Measurements from ENCODE around the gene SLC35F3.

SLC35F3 gene

DNA sequence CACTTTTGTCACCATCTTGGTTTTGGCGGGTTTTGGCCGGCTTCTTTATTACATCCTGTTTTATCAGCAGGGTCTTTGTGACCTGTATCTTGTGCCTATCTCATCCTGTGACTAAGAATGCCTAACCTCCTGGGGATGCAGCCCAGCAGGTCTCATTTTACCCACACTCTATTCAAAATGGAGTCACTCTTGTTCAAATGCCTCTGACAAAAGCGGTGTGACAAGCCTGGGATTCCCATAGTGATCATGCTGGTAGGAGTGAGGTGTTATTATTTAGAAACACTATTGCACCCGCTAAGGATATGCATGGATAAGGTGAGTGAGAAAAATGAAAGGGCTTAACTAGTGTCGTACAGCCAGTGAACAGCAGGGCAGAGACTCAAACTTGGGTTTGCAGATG lies 357.1 kb downstream of the SLC35F3 start:
- Mint-ChIP-seq H3K27me3 (peaks cover 4% of the 10 kb centered on the region), H3K27ac (no peak overlapping the region), H3K36me3 (ENCODE audit: low read depth) (no peaks in the 10 kb centered on the region)

DNA sequence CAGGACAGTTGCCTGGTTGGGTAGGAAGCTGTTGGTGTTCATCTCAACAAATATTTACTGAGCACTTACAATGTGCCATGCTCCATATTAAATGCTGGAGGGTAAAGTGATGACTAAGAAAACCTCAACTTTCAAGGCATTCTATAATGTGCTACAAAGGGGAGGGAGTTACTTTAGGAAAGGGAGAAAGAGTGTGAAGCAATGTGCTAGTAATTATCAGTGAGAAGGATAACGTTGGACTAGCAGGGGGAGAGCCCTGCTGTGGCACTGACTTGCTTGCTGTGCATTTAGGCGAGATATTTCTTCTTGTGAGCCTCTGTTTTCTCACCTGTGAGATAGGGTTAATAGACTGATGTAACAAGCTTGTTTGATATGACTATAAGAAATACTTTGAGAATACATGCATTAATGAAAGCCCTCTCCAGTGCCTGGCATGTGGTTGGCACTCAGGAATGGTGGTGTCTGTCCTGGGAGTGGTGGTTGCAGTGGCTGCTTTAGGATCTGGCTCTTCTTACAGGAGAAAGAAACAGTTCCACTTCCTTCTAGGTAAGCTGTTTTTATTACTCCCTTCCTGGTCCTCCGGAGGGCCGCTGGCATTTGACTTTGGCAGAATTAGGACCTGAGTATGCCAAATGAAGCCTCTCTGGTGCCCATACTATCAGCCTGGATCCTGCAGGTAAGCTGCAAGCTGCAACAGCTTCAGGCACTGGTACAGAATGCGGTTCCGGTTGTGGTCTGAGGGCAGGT lies 357.7 kb downstream of the SLC35F3 start:
- Mint-ChIP-seq H3K27ac (no peak overlapping the region), H3K27me3 (peaks cover 3% of the 10 kb centered on the region), H3K9me3 (peaks cover 9% of the 10 kb centered on the region), H3K36me3 (ENCODE audit: low read depth) (no peaks in the 10 kb centered on the region), H3K4me3 (no peak overlapping the region), H3K4me1 (ENCODE audit: low read depth) (peaks cover 28% of the 10 kb centered on the region)

More for the DNA sequence above, 357.1 kb downstream of the SLC35F3 start:
- H3K4me1 Mint-ChIP-seq (ENCODE audit: low read depth) = peaks cover 31% of the 10 kb centered on the region
- H3K4me3 Mint-ChIP-seq = no peak overlapping the region
- peaks cover 11% of the 10 kb centered on the region for H3K9me3 Mint-ChIP-seq

DNA sequence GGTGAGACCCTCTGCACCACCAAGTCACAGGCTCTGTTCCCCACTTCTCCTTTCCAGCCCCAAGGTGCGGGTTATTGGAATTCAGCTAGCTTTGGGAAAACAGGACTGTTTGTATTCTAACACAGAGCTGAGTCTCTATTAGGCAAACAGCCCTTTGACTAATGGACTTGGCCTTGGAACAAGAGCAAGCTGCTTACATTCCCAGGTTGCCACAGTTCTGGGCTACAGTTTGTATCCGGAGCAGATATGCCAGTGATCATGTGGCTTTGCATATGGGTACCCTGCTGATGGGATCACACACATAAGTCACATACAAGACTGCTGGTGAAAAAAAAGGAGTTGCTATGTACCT lies 358.3 kb downstream of the SLC35F3 start:
- peaks cover 28% of the 10 kb centered on the region for H3K4me1 Mint-ChIP-seq (ENCODE audit: low read depth)
- H3K36me3 Mint-ChIP-seq (ENCODE audit: low read depth) = no peaks in the 10 kb centered on the region
- H3K27me3 Mint-ChIP-seq = no peaks in the 10 kb centered on the region
- H3K27ac Mint-ChIP-seq = no peak overlapping the region
- no peak overlapping the region for H3K4me3 Mint-ChIP-seq
- peaks cover 4% of the 10 kb centered on the region for H3K9me3 Mint-ChIP-seq

DNA sequence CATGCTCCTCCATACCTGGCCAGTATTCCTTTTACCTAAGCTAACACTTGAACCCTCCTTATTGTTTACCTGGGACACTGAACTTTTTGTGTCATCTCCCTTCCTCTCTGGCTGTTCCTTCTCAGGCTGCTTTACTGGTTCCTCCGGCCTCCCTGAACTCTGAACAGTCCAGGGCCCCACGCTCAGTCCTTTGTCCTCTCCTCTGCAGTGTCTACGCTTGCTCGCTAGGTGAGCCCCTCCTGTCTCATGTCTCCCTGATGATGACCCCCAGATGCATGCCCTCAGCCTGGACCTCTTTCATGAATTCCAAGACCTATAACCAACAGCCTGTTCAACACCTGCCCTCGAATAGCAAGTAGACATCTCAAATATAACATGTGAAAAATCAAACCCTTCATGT lies 360.4 kb downstream of the SLC35F3 start:
- Mint-ChIP-seq H3K27ac (no peak overlapping the region), H3K36me3 (ENCODE audit: low read depth) (no peaks in the 10 kb centered on the region), H3K4me3 (no peak overlapping the region), H3K4me1 (ENCODE audit: low read depth) (peaks cover 25% of the 10 kb centered on the region), H3K9me3 (no peaks in the 10 kb centered on the region), H3K27me3 (no peaks in the 10 kb centered on the region)

DNA sequence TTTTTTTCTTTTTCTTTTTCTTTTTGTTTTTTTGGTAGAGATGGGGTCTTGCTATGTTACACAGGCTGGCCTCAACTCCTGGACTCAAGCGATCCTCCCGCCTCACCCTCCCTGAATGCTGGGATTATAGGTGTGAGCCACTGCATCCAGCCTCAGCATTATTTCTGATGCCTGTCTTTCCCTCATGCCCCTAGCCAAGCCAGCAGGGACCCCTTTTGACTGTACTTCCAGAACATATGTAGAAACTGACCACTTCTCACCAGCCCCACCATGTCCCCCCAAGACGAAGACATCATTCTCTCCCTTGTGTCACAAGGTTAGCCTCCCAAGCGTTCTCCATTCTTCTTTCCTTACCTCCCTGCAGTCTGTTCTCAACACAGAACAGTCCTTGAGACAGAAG lies 360.8 kb downstream of the SLC35F3 start:
- Mint-ChIP-seq H3K27ac (no peak overlapping the region), H3K36me3 (ENCODE audit: low read depth) (no peaks in the 10 kb centered on the region), H3K4me3 (no peak overlapping the region), H3K9me3 (no peaks in the 10 kb centered on the region), H3K27me3 (no peaks in the 10 kb centered on the region), H3K4me1 (ENCODE audit: low read depth) (peaks cover 25% of the 10 kb centered on the region)

DNA sequence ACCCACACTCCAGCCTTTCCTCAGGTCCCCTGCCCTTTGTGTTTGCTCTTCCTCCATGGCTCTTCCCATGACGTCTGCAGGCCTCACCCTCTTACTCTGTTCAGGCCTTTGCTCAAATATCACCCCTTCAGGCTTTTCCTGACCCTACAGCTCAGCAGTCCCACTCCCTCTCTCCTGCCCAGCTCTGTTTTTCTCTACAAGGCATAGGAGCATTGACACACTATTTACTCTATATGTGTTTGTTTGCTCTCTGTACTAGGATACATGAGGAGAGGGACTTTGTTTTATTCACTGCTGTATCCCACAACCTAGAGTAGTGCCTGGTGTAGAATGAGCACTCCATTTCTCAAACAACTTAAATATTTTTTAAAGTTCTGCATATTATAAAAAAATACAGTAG lies 361.4 kb downstream of the SLC35F3 start:
- H3K4me1 Mint-ChIP-seq (ENCODE audit: low read depth) = peaks cover 25% of the 10 kb centered on the region
- no peak overlapping the region for H3K27ac Mint-ChIP-seq
- H3K36me3 Mint-ChIP-seq (ENCODE audit: low read depth) = no peaks in the 10 kb centered on the region
- no peak overlapping the region for H3K4me3 Mint-ChIP-seq
- no peaks in the 10 kb centered on the region for H3K9me3 Mint-ChIP-seq
- no peaks in the 10 kb centered on the region for H3K27me3 Mint-ChIP-seq

DNA sequence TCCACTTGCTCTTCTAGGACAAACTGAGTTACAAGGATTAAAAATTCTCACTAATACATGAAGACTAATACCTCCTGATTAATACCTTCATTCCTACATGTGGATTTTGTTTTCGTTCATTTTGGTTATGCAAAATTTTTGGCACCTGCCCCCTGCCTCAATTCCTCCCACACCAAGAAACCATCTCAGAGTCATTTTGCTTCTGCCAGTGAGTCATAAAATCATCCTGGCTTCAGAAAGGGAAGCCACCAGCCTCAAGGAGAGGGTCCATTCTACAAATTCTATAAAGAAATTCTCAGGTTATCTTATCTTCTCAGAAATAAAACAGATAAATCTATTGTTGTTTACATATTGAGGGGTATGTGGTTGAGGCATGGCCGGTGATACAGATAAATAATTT lies 365.6 kb downstream of the SLC35F3 start:
- Mint-ChIP-seq H3K27ac (peak overlapping the region; percentile 80), H3K36me3 (ENCODE audit: low read depth) (no peaks in the 10 kb centered on the region), H3K27me3 (peaks cover 9% of the 10 kb centered on the region), H3K4me3 (no peak overlapping the region), H3K9me3 (no peaks in the 10 kb centered on the region), H3K4me1 (ENCODE audit: low read depth) (peaks cover 35% of the 10 kb centered on the region)

DNA sequence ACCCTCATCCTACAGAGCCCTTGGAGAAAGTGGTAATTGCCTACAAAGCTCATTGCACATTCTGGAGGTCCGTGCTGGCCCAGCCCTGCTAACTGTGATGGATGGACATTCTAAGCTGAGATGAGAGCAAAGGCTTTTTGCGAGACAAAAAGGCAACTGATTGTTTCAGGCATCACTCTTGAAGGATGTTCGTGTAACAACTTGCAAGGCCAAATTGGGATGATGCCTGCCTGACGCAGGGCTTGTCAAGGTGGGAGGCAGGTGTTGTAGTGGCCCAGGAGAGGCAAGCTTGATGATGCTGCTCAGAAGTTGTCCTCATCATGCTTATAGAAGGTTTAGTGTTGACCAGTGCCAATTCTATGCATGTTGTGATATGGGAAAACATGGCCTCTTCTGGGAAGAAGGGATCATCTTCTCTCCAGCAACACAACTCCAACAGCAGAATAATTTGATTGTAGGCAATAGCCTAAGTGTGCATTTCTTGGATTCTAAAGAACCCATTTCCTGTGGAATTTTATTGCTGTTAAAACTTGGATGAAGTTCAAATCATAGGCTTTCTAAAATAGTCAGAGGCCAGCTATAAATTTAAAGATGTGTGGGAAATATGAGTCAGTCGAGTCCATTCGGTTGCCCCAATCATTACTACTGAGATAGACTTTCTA lies 366.2 kb downstream of the SLC35F3 start:
- H3K4me1 Mint-ChIP-seq (ENCODE audit: low read depth) = peaks cover 35% of the 10 kb centered on the region
- no peaks in the 10 kb centered on the region for H3K9me3 Mint-ChIP-seq
- H3K27ac Mint-ChIP-seq = peak overlapping the region; percentile 80
- H3K36me3 Mint-ChIP-seq (ENCODE audit: low read depth) = no peaks in the 10 kb centered on the region
- H3K4me3 Mint-ChIP-seq = peak overlapping the region; percentile 33
- H3K27me3 Mint-ChIP-seq = peaks cover 9% of the 10 kb centered on the region

DNA sequence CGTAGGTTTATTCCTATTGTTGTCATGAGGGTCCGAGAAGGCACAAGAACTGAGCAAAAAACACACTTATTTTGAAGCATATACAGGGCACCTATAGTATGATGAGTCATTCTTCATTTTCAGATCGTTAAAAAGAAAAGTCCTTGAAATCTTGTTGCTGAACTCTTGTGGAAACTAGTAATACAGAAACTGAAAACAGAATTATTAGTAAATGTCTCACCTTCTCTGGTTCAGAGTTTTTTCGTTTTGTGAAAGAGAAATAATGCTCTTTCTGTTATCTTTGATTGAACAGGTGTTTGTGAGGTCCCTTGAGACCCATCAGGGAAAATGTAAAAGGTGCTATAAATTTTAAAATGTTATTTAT lies 366.7 kb downstream of the SLC35F3 start:
- Mint-ChIP-seq H3K36me3 (ENCODE audit: low read depth) (no peaks in the 10 kb centered on the region), H3K27ac (peak overlapping the region; percentile 80), H3K27me3 (peaks cover 9% of the 10 kb centered on the region), H3K9me3 (no peaks in the 10 kb centered on the region), H3K4me3 (no peak overlapping the region), H3K4me1 (ENCODE audit: low read depth) (peaks cover 35% of the 10 kb centered on the region)

DNA sequence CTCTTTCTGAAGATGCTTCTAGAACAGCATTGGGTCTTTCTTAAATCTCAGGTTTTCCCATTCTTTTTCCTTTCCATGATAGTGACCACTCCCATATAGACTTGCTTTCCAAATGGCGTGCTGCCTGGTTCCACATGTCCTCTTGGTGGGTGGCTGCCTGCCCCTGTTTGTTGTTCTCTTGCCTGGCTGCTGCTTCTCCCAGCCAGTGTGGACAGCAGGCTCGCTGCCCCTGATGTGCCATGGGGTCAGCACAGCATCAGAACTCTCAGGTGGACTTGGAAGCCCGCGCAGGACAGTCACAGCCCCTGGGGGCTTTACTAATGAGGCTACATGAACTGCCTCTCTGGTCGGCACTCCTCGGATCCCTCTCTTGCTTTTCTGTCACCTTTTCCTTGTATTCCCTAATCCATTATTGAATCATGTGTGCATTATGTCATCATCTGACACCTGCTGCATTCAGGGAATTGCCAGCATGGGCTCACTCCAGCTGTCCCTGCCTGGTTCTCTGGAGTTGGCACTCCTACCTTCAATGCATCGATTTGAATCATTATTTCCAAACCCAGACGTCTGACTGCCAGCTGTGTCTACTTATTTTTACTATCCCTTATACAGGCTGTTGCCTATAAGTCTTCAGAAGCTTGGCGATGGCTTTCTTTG lies 368.3 kb downstream of the SLC35F3 start:
- Mint-ChIP-seq H3K4me3 (no peak overlapping the region), H3K9me3 (no peaks in the 10 kb centered on the region), H3K27me3 (peaks cover 9% of the 10 kb centered on the region), H3K4me1 (ENCODE audit: low read depth) (peaks cover 35% of the 10 kb centered on the region), H3K36me3 (ENCODE audit: low read depth) (no peaks in the 10 kb centered on the region), H3K27ac (no peak overlapping the region)

DNA sequence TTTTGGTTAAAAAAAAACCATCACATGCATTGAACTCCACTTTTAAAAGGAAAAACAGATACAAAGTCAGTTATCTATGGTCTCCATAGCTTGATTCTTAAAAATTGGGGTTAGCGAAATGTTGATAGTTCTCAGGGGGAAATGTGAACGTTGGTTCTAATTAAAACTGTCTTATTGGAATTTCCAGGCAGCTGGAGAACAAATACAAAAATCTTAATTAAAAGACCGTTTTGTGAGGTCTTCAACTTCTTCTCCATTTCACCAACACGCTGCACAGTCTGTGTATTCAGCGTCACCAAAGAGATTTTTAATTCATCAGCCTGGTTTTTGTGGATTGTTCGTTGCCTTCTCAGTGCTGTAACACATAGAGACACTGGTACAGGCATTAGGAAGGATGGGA lies 369.5 kb downstream of the SLC35F3 start:
- Mint-ChIP-seq H3K9me3 (no peaks in the 10 kb centered on the region), H3K27ac (no peak overlapping the region), H3K36me3 (ENCODE audit: low read depth) (no peaks in the 10 kb centered on the region), H3K4me1 (ENCODE audit: low read depth) (peaks cover 35% of the 10 kb centered on the region), H3K4me3 (no peak overlapping the region), H3K27me3 (peaks cover 9% of the 10 kb centered on the region)

DNA sequence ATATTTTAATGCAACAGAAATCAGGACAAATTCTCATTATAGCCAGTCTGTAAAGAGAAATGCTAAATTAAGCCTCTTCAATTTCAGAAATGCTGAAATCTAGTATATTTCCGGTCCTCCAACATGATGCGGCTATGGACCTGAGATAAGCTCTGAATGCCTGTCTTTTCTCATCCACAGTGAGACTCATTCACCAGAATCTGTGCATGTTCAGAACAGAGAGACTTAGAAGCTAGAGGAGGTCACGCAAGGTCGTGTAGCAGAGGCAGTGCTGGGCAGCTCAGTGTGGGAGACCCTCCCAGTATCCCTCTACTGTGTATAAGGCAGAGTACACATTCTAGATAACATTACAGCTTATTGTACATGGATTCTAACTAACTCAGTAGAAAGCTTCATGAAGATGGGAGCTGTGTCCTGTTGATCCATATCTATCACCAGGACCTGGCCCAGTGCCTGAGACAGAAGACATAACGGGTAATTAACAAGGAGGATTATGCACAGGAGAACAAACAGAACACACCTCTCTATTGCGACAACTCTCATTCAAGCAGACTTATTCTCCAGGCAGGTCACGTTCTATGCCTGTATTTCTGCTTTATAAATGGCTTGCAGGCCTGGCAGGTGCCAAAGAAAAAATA lies 371.8 kb downstream of the SLC35F3 start:
- Mint-ChIP-seq H3K9me3 (no peaks in the 10 kb centered on the region), H3K27me3 (peaks cover 9% of the 10 kb centered on the region), H3K27ac (no peak overlapping the region)

DNA sequence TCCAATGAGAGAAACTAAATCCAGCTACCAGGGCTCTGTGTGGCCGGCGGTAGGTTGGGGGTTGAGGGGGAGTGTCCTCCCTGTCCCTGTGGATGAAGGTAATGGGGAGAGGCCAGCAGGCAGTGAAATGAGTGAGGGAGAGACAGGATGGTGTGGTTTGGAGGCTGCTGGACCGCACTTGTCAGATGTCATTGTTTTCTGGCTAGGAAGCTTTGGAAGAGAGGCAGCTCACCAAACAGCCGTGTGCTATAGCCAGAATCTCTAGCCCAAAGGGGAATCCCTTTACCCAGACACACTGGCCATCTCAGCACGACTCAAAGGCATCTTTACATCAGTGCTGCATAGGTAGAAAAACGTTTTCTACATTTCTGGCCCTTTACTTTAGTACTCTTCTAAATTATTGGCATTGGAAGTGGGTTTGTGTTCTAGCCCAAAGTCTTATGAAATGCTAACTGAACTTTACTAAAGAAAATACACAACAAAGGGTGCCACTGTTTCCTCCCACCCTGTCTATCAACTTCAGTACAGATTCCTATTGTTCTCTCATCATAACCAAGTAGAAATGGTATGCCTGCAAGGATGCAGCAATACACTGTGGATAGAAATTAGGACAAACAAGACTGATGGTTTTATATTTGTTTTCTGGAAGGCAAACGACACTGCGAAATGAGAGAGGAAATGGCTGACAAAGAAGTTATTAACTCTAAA lies 372.8 kb downstream of the SLC35F3 start:
- peaks cover 9% of the 10 kb centered on the region for H3K27me3 Mint-ChIP-seq
- no peak overlapping the region for H3K4me3 Mint-ChIP-seq
- H3K9me3 Mint-ChIP-seq = no peaks in the 10 kb centered on the region
- H3K27ac Mint-ChIP-seq = no peak overlapping the region
- H3K4me1 Mint-ChIP-seq (ENCODE audit: low read depth) = peaks cover 8% of the 10 kb centered on the region
- H3K36me3 Mint-ChIP-seq (ENCODE audit: low read depth) = no peaks in the 10 kb centered on the region

More for the DNA sequence above, 371.8 kb downstream of the SLC35F3 start:
- Mint-ChIP-seq H3K36me3 (ENCODE audit: low read depth) (no peaks in the 10 kb centered on the region), H3K4me1 (ENCODE audit: low read depth) (peaks cover 18% of the 10 kb centered on the region), H3K4me3 (no peak overlapping the region)

DNA sequence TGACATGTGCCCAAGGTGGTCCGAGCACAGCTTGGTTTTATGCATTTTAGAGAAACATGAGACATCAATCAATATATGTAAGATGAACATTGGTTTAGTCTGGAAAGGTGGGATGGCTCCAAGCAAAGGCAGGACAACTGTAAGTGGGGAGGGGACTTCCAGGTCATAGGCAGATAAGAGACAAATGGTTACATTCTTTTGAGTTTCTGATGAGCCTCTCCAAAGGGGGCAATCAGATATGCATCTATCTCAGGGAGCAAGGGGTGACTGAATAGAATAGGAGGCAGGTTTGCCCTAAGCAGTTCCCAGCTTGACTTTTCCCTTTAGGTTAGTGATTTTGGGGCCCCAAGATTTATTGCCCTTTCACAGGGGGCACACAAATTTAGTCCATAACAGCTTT lies 374.5 kb downstream of the SLC35F3 start:
- Mint-ChIP-seq H3K4me3 (no peak overlapping the region), H3K36me3 (ENCODE audit: low read depth) (no peaks in the 10 kb centered on the region), H3K27ac (no peak overlapping the region), H3K9me3 (no peaks in the 10 kb centered on the region), H3K27me3 (peaks cover 4% of the 10 kb centered on the region), H3K4me1 (ENCODE audit: low read depth) (no peaks in the 10 kb centered on the region)

DNA sequence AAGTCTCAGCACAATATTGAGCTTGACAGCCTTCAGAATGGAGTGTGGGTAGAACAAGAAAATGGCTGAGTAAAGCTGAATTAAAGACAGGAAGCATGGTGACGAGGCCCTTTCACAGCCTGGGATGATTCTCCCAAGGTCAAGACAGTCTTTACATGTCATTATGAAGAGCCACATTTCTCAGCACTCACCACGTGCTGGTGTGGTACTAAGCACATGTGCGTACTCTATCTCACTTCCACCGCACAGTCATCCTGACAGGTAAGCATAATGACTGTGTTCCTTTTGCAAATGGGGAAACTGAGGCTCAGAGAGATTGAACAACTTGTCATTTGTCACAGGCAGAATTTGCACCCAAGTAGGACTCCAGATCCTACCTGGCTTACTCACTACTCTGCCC lies 376.0 kb downstream of the SLC35F3 start:
- Mint-ChIP-seq H3K27me3 (peaks cover under 1% of the 10 kb centered on the region), H3K4me3 (no peak overlapping the region), H3K36me3 (ENCODE audit: low read depth) (no peaks in the 10 kb centered on the region), H3K9me3 (no peaks in the 10 kb centered on the region), H3K4me1 (ENCODE audit: low read depth) (no peaks in the 10 kb centered on the region), H3K27ac (no peak overlapping the region)
